ENCODE data around the gene B3GLCT.
"Not testable (repeated sequence)": the region's sequence is repeated elsewhere in the genome, so short reads cannot be mapped to it uniquely, and the experiment has no call there.

B3GLCT gene

GRCh38 chr13:31208559-31209122 lies 8.9 kb downstream of the B3GLCT start:
- TF ChIP-seq CTCF (conservative IDR thresholded peaks at IDR 0.05; ENCODE audit: low read depth, low read length): no peak
- no peak for DNase-seq (ENCODE audit: low read depth)
- no peak overlapping the region for H3K4me3 ChIP-seq (ENCODE audit: low read depth, low read length)

DNA sequence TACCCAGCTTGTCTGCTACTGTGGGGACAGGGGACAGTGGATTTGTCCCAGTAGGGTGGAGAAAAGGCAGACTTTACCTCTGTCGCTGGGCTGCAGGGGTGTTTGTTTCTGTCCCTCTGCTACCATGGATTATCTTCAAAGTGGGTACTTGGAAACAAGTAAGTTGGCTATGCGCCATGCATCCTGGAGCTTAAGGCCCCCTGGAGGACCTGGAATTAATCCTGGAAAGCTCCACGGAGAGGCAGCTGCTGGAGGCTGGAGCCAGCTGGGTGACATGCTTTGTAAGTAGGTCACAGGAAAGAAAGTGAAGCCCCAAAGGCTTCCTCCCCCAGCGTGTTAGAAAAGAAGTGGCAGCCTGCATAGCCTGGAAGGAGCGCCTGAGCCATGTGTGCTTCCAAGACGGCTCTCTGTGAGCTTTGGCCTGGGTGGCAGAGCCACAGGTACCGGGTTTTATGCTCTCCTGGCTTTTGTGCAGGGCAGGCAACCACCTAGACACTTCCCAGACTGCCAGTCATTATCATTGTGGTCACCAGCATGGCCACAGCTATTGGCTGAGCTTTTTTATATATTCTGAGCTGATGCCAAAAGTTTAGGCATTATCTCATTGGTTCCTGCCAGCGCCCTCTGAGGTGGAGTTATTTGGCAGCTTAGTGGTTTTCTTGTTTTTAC lies 9.5 kb downstream of the B3GLCT start:
- no peak overlapping the region for H3K4me3 ChIP-seq (ENCODE audit: low read depth, low read length)
- DNase-seq (ENCODE audit: low read depth): peak; percentile 59

DNA sequence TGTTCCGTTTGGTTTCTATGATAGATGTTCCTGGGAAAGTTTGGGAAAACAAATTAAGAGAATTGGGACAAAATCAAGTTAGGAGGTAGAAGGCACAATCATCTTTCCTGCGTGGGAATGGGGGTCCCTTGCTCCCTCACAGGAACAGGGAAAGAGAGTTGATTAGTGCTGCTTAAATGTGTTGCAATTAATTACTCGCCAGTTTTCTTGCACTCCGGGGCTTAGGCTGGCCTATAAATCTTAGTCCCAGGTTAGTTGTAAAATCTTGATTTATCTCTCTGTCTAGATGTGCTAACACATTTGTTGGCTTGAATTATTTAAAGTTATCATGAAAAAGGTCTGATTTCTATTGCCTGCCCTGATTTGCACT lies 10.1 kb downstream of the B3GLCT start:
- no peak overlapping the region for H3K4me3 ChIP-seq (ENCODE audit: low read depth, low read length)
- DNase-seq (ENCODE audit: low read depth): no peak
- no peak for TF ChIP-seq CTCF (conservative IDR thresholded peaks at IDR 0.05; ENCODE audit: low read depth, low read length)

More for the DNA sequence above, 9.5 kb downstream of the B3GLCT start:
- no peak for TF ChIP-seq CTCF (conservative IDR thresholded peaks at IDR 0.05; ENCODE audit: low read depth, low read length)

- H3K4me3 ChIP-seq (ENCODE audit: low read depth, low read length): no peak overlapping the region
- TF ChIP-seq CTCF (conservative IDR thresholded peaks at IDR 0.05; ENCODE audit: low read depth, low read length): no peak
- DNase-seq (ENCODE audit: low read depth): no peak
These were observed 14.0 kb downstream of the B3GLCT start for GRCh38 chr13:31213651-31214289.

- no peak for TF ChIP-seq CTCF (conservative IDR thresholded peaks at IDR 0.05; ENCODE audit: low read depth, low read length)
- H3K4me3 ChIP-seq (ENCODE audit: low read depth, low read length): no peak overlapping the region
- no peak for DNase-seq (ENCODE audit: low read depth)
These were observed 14.7 kb downstream of the B3GLCT start for GRCh38 chr13:31214435-31214834.

GRCh38 chr13:31216916-31217315 lies 17.1 kb downstream of the B3GLCT start:
- DNase-seq (ENCODE audit: low read depth); H3K4me3 ChIP-seq (ENCODE audit: low read depth, low read length): not testable (repeated sequence)

DNA sequence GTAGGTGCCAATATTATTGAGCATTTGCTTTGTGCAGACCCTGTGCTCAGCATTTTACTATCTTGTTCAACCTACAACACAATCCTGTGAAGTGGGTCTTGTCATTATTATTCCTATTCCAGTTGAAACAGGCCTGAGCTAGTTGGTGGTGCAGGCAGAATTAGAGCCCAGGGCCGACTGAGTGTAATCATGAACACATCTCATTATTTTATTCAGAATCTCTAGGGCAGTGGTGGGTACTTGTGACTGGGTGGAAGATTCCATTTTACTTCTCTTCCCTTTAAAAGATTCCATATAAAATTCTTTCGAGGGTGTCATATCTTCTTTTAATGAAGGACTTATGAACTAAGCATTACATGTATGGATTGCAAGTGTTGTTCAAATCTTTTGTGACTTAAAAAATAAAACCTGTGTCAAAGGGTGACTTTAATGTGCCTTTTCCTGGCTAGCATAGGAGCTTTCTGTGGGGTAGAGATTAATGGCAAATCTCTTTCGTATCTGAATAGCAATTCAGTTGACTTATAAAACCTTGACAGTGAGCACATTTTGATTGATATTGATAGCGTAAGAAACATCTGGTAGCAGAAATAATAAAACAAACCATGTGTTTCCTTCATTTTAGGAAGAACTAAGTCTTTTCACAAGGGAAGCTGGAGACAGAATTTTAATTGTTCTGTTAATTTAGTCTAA lies 20.3 kb downstream of the B3GLCT start:
- TF ChIP-seq CTCF (conservative IDR thresholded peaks at IDR 0.05; ENCODE audit: low read depth, low read length): no peak
- no peak for DNase-seq (ENCODE audit: low read depth)
- H3K4me3 ChIP-seq (ENCODE audit: low read depth, low read length): no peak overlapping the region

Measured in choroid plexus epithelial cell (primary cell).